Measurements from ENCODE around the gene ITGB3BP.
"Not testable (repeated sequence)": the region's sequence is repeated elsewhere in the genome, so short reads cannot be mapped to it uniquely, and the experiment has no call there.

The ITGB3BP gene

GRCh38 chr1:63480057-63480456 is 43.0 kb downstream of the ITGB3BP start:
- H3K4me3 ChIP-seq (ENCODE audit: low read length): no peak overlapping the region
- H3K27me3 ChIP-seq (ENCODE audit: control insufficient read depth, low read length): no peaks in the 10 kb centered on the region
- no peaks in the 10 kb centered on the region for H3K9me2 ChIP-seq (replicated peaks; ENCODE audit: control insufficient read depth, low read length)
- no peak for TF ChIP-seq EZH2phosphoT487 (IDR thresholded peaks at IDR 0.05; ENCODE audit: borderline replicate concordance, low read length)
- TF ChIP-seq, protein P1, sequence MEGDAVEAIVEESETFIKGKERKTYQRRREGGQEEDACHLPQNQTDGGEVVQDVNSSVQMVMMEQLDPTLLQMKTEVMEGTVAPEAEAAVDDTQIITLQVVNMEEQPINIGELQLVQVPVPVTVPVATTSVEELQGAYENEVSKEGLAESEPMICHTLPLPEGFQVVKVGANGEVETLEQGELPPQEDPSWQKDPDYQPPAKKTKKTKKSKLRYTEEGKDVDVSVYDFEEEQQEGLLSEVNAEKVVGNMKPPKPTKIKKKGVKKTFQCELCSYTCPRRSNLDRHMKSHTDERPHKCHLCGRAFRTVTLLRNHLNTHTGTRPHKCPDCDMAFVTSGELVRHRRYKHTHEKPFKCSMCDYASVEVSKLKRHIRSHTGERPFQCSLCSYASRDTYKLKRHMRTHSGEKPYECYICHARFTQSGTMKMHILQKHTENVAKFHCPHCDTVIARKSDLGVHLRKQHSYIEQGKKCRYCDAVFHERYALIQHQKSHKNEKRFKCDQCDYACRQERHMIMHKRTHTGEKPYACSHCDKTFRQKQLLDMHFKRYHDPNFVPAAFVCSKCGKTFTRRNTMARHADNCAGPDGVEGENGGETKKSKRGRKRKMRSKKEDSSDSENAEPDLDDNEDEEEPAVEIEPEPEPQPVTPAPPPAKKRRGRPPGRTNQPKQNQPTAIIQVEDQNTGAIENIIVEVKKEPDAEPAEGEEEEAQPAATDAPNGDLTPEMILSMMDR (IDR thresholded peaks at IDR 0.05; ENCODE audit: low read depth, low read length, poor library complexity, severe bottlenecking): no peak
- no peaks in the 10 kb centered on the region for H4K20me1 ChIP-seq (ENCODE audit: control insufficient read depth, insufficient read depth, low read depth, low read length)
- no peaks in the 10 kb centered on the region for H3K9me3 ChIP-seq (ENCODE audit: control insufficient read depth, insufficient read depth, low read length)
- H3K4me2 ChIP-seq (ENCODE audit: low read length): no peak overlapping the region
- H3K36me3 ChIP-seq (ENCODE audit: control insufficient read depth, low read length): peaks cover 52% of the 10 kb centered on the region
- H3K4me1 ChIP-seq (ENCODE audit: control insufficient read depth, low read length): no peaks in the 10 kb centered on the region
- H3F3A ChIP-seq (ENCODE audit: control insufficient read depth, insufficient read depth): 0 out of 2 replicates have a peak, but pooled peaks cover 2% of the 10 kb centered on the region
- H3K27ac ChIP-seq (ENCODE audit: low read depth, low read length): no peak overlapping the region
- no peaks in the 10 kb centered on the region for H3K79me2 ChIP-seq (ENCODE audit: control insufficient read depth, low read length)

- Histone ChIP-seq H3K9me3 (ENCODE audit: control insufficient read depth, insufficient read depth, low read length) (no peaks in the 10 kb centered on the region), H4K20me1 (ENCODE audit: control insufficient read depth, insufficient read depth, low read depth, low read length) (no peaks in the 10 kb centered on the region), H3F3A (ENCODE audit: control insufficient read depth, insufficient read depth) (0 out of 2 replicates have a peak, but pooled peaks cover 2% of the 10 kb centered on the region), H3K27me3 (ENCODE audit: control insufficient read depth, low read length) (no peaks in the 10 kb centered on the region), H3K27ac (ENCODE audit: low read depth, low read length) (no peak overlapping the region), H3K4me1 (ENCODE audit: control insufficient read depth, low read length) (no peaks in the 10 kb centered on the region), H3K9me2 (replicated peaks; ENCODE audit: control insufficient read depth, low read length) (no peaks in the 10 kb centered on the region), H3K4me3 (ENCODE audit: low read length) (no peak overlapping the region), H3K36me3 (ENCODE audit: control insufficient read depth, low read length) (peaks cover 42% of the 10 kb centered on the region), H3K79me2 (ENCODE audit: control insufficient read depth, low read length) (no peaks in the 10 kb centered on the region), H3K4me2 (ENCODE audit: low read length) (no peak overlapping the region)
- no peak for TF ChIP-seq EZH2phosphoT487 (IDR thresholded peaks at IDR 0.05; ENCODE audit: borderline replicate concordance, low read length)
- TF ChIP-seq, protein P1 (IDR thresholded peaks at IDR 0.05; ENCODE audit: low read depth, low read length, poor library complexity, severe bottlenecking): no peak
Measured at GRCh38 chr1:63475761-63476160, 47.3 kb downstream of the ITGB3BP start.

DNA sequence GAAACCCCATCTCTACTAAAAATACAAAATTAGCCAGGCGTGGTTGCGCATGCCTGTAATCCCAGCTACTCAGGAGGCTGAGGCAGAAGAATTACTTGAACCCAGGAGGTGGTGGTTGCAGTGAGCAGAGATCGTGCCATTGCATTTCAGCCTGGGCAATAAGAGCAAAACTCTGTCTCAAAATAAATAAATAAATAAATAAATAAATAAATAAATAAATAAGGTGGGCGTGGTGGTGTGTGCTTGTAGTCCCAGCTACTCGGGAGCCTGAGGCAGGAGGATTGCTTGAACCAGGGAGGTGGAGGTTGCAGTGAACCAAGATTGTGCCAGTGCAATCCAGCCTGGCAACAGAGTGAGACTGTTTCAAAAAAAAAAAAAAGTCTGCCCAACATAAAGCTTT is 54.3 kb downstream of the ITGB3BP start:
- H3F3A ChIP-seq (ENCODE audit: control insufficient read depth, insufficient read depth); H3K4me1 ChIP-seq (ENCODE audit: control insufficient read depth, low read length); H3K9me2 ChIP-seq (replicated peaks; ENCODE audit: control insufficient read depth, low read length); H4K20me1 ChIP-seq (ENCODE audit: control insufficient read depth, insufficient read depth, low read depth, low read length); H3K27ac ChIP-seq (ENCODE audit: low read depth, low read length); H3K4me2 ChIP-seq (ENCODE audit: low read length); H3K27me3 ChIP-seq (ENCODE audit: control insufficient read depth, low read length); H3K9me3 ChIP-seq (ENCODE audit: control insufficient read depth, insufficient read depth, low read length); H3K4me3 ChIP-seq (ENCODE audit: low read length); H3K79me2 ChIP-seq (ENCODE audit: control insufficient read depth, low read length): not testable (repeated sequence)
- peaks cover 28% of the 10 kb centered on the region for H3K36me3 ChIP-seq (ENCODE audit: control insufficient read depth, low read length)

- no peaks in the 10 kb centered on the region for H3K4me1 ChIP-seq (ENCODE audit: control insufficient read depth, low read length)
- H3F3A ChIP-seq (ENCODE audit: control insufficient read depth, insufficient read depth): no peaks in the 10 kb centered on the region
- no peaks in the 10 kb centered on the region for H3K9me2 ChIP-seq (replicated peaks; ENCODE audit: control insufficient read depth, low read length)
- no peak overlapping the region for H3K4me3 ChIP-seq (ENCODE audit: low read length)
- no peaks in the 10 kb centered on the region for H4K20me1 ChIP-seq (ENCODE audit: control insufficient read depth, insufficient read depth, low read depth, low read length)
- TF ChIP-seq, protein P1 (IDR thresholded peaks at IDR 0.05; ENCODE audit: low read depth, low read length, poor library complexity, severe bottlenecking): no peak
- no peak for TF ChIP-seq EZH2phosphoT487 (IDR thresholded peaks at IDR 0.05; ENCODE audit: borderline replicate concordance, low read length)
- peaks cover 2% of the 10 kb centered on the region; the same call in 1 of the 2 replicates for H3K9me3 ChIP-seq (ENCODE audit: control insufficient read depth, insufficient read depth, low read length)
- peaks cover 47% of the 10 kb centered on the region for H3K36me3 ChIP-seq (ENCODE audit: control insufficient read depth, low read length)
- no peak overlapping the region for H3K4me2 ChIP-seq (ENCODE audit: low read length)
- H3K27ac ChIP-seq (ENCODE audit: low read depth, low read length): no peak overlapping the region
- H3K27me3 ChIP-seq (ENCODE audit: control insufficient read depth, low read length): no peaks in the 10 kb centered on the region
- H3K79me2 ChIP-seq (ENCODE audit: control insufficient read depth, low read length): no peaks in the 10 kb centered on the region
Measured at GRCh38 chr1:63466759-63467158, 56.3 kb downstream of the ITGB3BP start.

Data from DOHH2 (cell line).